ENCODE data around the gene RAP1A.

Gene RAP1A

GRCh38 chr1:111758373-111758772 lies 138.8 kb downstream of the RAP1A start:
- DNase-seq (ENCODE audit: low spot score), result no peak

- no peak for DNase-seq (ENCODE audit: low spot score)
These were observed 142.1 kb downstream of the RAP1A start for GRCh38 chr1:111761717-111762116.

GRCh38 chr1:111762332-111762731 lies 142.7 kb downstream of the RAP1A start:
- DNase-seq (ENCODE audit: low spot score), result no peak

All from ecto neural progenitor cell (in vitro differentiated cells).